ENCODE data around the gene MIX23.
A peak's percentile ranks its signal among the peaks of the same experiment; 100 is the strongest.
"Not testable (repeated sequence)": the region's sequence is repeated elsewhere in the genome, so short reads cannot be mapped to it uniquely, and the experiment has no call there.

The MIX23 gene

DNA sequence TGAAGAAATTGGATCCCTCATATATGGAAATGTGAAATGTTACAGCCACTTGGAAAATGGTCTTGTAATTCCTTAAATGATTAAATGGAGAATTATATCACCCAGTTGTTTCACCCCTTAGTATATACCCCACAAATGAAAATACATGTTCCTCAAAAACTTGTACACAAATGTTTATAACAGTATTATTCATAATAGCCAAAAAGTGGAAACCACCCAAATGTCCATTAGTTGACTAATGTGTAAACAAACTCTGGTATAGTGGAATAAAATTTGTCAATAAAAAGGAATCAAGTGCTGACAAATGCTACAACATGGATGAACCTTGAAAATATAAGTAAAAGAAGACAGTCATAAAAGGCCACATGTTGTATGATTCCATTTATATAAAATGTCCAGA lies 13.5 kb upstream of the MIX23 start:
- in situ Hi-C loops (cut with HindIII; ENCODE audit: low pct_ligation_motif_present, low pct_unique_long_range_greater_than_20kb, low sequenced_read_pairs), result no loop called here
- no peak for DNase-seq

- DNase-seq, result no peak
- in situ Hi-C loops (cut with HindIII; ENCODE audit: low pct_ligation_motif_present, low pct_unique_long_range_greater_than_20kb, low sequenced_read_pairs), result no loop called here
Observed at GRCh38 chr3:122395582-122395981, 12.6 kb upstream of the MIX23 start.

- in situ Hi-C loops (cut with HindIII; ENCODE audit: low pct_ligation_motif_present, low pct_unique_long_range_greater_than_20kb, low sequenced_read_pairs), result no loop called here
- no peak for DNase-seq
Observed at GRCh38 chr3:122394173-122394572, 11.1 kb upstream of the MIX23 start.

- DNase-seq, result peak; percentile 53
- in situ Hi-C loops (cut with HindIII; ENCODE audit: low pct_ligation_motif_present, low pct_unique_long_range_greater_than_20kb, low sequenced_read_pairs), result no loop called here
Observed at GRCh38 chr3:122392868-122393844, 10.1 kb upstream of the MIX23 start.

- DNase-seq, result no peak
- in situ Hi-C loops (cut with HindIII; ENCODE audit: low pct_ligation_motif_present, low pct_unique_long_range_greater_than_20kb, low sequenced_read_pairs), result no loop called here
Observed at GRCh38 chr3:122391681-122392446, 8.8 kb upstream of the MIX23 start.

DNA sequence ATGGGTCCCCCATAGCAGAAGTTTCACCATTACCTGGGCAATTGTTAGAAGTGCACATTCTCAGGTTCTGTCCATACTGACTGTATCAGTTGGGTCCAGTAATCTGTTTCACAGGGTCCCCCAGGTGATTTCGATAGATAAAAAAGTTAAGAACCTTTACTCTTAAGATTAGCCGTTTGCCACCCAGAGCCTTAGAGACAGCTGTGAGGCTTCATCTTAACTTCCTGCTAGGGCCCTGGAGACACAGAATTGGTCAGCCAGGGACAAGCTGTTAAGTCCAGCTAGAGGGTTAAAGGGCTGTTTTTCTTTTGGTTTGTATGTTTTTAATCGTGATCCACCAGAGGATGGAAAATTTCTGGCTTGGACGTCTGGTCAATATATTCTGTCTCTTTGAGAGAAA lies 7.6 kb upstream of the MIX23 start:
- in situ Hi-C loops (cut with HindIII; ENCODE audit: low pct_ligation_motif_present, low pct_unique_long_range_greater_than_20kb, low sequenced_read_pairs), result no loop called here
- no peak for DNase-seq

DNA sequence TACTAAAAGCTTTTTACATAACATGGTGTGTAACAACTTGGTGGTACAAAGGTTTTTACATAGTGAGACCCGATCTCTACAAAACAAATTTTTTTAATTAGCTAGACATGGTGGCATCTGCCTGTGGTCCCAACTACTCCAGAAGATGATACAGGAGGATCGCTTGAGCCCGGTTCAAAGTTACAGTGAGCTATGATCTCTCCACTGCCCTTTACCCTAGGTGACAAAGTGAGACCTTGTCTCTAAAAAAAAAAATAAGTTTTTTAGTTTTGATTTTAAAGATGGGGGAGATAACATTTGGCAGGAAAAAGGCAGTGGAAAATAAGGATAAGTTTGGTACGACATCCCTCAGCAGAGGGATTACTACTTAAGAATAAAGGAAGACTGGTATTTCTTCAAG lies 6.9 kb upstream of the MIX23 start:
- in situ Hi-C loops (cut with HindIII; ENCODE audit: low pct_ligation_motif_present, low pct_unique_long_range_greater_than_20kb, low sequenced_read_pairs), result no loop called here

DNA sequence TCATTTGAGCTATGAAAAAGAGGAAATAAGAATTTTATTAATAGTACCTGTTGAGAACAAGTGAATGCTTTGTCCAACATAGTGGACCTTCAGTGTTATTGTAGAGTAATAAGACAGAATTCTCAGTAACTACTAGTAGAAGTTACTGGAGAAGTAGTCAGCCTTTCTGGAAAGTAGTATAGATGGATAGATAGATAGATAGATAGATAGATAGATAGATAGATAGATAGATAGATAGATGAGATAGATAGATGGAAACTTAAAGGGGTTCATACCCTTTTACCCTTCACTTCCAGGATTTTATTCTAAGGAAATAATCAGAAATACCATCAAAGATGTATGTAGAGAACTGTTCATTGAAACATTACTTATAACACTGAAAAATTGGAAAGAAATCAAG lies 6.2 kb upstream of the MIX23 start:
- in situ Hi-C loops (cut with HindIII; ENCODE audit: low pct_ligation_motif_present, low pct_unique_long_range_greater_than_20kb, low sequenced_read_pairs), result no loop called here
- no peak for DNase-seq

More for the DNA sequence above, 6.9 kb upstream of the MIX23 start:
- DNase-seq, result no peak

- no peak for DNase-seq
- in situ Hi-C loops (cut with HindIII; ENCODE audit: low pct_ligation_motif_present, low pct_unique_long_range_greater_than_20kb, low sequenced_read_pairs), result no loop called here
Observed at GRCh38 chr3:122387709-122388108, 4.7 kb upstream of the MIX23 start.

DNA sequence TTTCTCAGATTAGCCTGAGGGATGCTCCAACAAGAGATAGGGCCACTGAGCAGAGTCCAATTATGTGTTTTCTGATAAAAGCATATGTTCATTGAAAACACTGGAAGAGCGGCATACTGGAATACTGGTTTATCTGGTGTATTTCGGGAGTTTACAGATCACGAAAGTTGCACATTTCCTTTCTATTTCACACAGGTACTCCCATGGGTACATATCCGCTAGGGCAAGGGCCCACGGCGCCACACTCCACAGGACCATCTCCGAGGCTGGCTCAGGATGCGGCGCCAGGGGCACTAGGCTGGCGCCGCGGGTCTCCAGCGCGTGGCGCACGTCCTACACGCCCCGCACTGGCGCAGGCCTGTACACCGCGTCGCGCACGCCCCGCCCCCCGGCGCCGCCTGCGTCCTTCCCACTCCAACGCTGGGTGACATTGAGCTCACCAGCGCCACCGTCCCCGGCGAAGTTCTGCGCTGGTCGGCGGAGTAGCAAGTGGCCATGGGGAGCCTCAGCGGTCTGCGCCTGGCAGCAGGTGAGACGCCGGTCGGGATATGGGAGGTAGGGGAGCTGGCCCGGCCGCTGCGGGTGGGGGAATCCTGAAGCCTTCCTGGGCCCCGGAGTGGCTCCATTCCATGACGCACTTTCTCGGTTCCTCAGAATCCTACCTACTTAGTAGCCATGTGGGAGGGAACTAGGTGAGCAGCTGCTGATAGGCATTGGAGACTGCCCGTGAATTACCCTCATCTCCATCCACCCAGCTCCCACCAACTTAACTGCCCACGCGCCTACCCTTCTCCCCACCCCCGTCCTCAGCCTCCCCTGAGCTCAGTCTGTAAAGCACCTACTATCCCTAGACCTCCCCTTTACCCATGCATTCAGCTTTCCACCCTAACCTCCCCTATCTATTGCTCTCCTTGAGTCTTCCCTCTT lies 1.0 kb upstream of the MIX23 start, which contains the start of gene FAM162A:
Gene FAM162A, plus strand, starts transcription at position 412 of the 927 bp plus-strand sequence. Its CDS starts 84 bp downstream, at position 496.
- in situ Hi-C loops (cut with HindIII; ENCODE audit: low pct_ligation_motif_present, low pct_unique_long_range_greater_than_20kb, low sequenced_read_pairs), result no loop called here

DNA sequence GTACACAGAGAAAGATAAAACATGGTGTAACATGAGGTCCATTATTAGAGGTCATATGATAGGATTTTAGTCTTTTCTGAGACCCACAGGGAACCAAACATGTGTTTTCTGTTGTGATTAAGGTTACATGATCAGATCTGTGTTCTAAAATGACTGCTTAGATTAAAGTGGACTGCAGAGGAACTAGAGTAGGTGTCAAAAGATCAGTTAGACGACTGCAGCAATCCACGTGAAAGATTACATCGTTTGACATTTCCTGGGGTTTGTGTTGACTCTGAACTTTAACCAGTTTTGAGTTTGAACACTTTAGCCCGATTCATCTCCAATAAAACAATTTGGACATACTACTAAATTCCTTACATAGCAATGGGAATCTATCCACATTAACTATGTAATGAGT lies 5.1 kb downstream of the MIX23 start:
- no peak for DNase-seq
- in situ Hi-C loops (cut with HindIII; ENCODE audit: low pct_ligation_motif_present, low pct_unique_long_range_greater_than_20kb, low sequenced_read_pairs), result no loop called here

More for the DNA sequence above, 1.0 kb upstream of the MIX23 start, which contains the start of gene FAM162A:
- DNase-seq, result peak; percentile 89

- in situ Hi-C loops (cut with HindIII; ENCODE audit: low pct_ligation_motif_present, low pct_unique_long_range_greater_than_20kb, low sequenced_read_pairs), result no loop called here
- DNase-seq, result no peak
Observed at GRCh38 chr3:122374034-122374433, 9.0 kb downstream of the MIX23 start.

DNA sequence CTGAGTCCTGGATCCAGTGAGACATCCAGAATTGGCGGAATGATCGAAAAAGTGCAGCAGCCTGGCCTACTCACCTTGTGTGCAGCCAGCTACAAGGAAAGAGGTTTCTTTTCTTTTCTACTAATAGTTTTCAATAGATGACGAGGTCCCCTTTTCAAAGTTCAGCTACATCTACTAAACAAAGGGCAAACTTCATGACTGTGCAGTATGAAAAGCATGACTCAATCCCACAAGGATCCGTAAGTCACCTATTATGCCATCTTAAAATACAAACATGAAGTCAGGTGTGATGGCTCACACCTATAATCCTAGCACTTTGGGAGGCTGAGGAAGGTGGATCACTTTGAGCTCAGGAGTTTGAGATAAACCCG lies 16.7 kb downstream of the MIX23 start:
- in situ Hi-C loops (cut with HindIII; ENCODE audit: low pct_ligation_motif_present, low pct_unique_long_range_greater_than_20kb, low sequenced_read_pairs), result no loop called here
- DNase-seq, result no peak

GRCh38 chr3:122365582-122366378 lies 17.3 kb downstream of the MIX23 start:
- DNase-seq, result peak; percentile 53
- in situ Hi-C loops (cut with HindIII; ENCODE audit: low pct_ligation_motif_present, low pct_unique_long_range_greater_than_20kb, low sequenced_read_pairs), result not testable (repeated sequence)

- in situ Hi-C loops (cut with HindIII; ENCODE audit: low pct_ligation_motif_present, low pct_unique_long_range_greater_than_20kb, low sequenced_read_pairs), result no loop called here
- no peak for DNase-seq
Observed at GRCh38 chr3:122365073-122365472, 18.0 kb downstream of the MIX23 start.

DNA sequence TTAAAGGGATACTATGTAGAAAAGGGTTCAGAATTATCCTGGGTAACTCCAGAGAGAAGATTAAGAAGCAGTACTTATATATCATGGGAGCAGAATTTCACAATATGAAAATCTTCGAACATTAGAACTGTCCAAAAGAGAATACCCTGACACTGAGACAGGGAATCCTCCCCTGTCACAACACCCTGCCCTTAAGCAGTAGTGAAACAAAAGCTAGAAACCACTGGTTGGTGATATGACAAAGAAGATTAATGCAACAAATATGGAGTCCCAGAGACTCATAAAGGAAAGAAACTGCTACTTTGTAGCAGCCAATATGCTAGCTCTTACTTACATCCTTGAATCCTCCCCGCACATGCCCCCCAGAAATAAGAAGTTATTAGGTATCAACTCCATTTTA lies 18.5 kb downstream of the MIX23 start:
- in situ Hi-C loops (cut with HindIII; ENCODE audit: low pct_ligation_motif_present, low pct_unique_long_range_greater_than_20kb, low sequenced_read_pairs), result no loop called here

GRCh38 chr3:122362026-122362425 lies 21.0 kb downstream of the MIX23 start:
- no peak for DNase-seq
- in situ Hi-C loops (cut with HindIII; ENCODE audit: low pct_ligation_motif_present, low pct_unique_long_range_greater_than_20kb, low sequenced_read_pairs), result no loop called here

More for the DNA sequence above, 18.5 kb downstream of the MIX23 start:
- DNase-seq, result no peak

DNA sequence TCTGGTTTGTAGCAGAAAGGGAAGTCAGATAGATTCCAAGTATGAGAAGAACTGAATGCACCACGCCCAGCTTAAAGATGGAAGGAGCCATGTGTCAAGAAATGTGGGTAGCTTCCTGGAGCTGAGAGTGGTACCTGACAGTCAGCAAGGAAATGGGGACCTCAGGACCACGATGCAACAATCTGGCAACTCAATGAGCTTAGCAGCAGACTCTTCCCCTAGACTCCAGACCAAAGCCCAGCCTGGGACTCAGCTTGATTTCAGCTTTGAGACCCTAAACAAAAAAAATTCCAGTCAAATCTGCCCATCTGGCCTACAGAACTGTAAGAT lies 24.4 kb downstream of the MIX23 start:
- no peak for DNase-seq
- in situ Hi-C loops (cut with HindIII; ENCODE audit: low pct_ligation_motif_present, low pct_unique_long_range_greater_than_20kb, low sequenced_read_pairs), result no loop called here

All from ACHN (cell line).